NCI-H2196 treated with DMSO at 0.1 percent for 48 hours (cell line): ENCODE measurements around the gene LINC01488.

Experiments used
- DNase-seq: peaks from one replicate; lab custom pipeline; 2025; ENCODE audit not compliant: unreplicated experiment; lab: John Stamatoyannopoulos, UW

Gene LINC01488

DNA sequence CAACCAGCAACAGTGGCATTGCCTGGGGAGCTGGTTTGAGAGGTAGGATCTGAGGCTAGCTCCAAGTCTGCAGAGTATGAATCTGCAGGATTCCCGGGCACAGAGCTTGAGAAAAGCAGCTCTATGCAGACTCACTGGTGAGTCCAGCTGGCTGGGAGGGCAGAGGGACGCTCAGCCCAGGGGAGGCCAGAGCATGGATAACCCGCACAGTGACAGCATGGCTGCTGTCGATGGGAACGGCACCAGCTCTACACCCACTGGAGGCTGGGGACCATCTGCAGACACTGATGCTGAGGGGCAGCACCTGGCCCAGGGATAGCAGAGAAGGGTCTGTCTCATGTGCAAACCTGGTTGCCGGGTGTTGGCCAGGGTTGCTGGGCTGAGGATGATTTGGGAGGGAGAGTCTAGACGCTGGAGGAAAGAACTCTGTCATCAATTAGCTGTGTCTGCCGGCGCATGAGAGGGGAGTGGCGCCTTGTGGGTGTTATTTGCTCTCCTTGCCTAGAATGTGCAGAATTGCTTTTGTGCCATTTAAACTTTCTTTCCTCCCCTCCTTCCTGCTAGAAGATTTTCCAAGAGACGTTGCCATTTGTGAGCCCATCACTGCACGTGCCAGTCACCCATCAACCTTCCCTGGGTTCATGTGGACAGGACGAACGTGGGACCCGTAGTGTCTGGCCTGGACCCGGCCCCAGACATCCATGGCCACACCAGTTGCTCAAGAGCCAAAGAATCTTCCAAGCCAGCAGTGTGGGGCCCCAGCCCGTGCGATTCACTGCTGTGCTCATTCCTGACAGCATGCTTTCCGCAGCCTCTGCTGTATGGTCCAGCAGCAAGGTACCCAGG, 19.1 kb upstream of the LINC01488 start:
- no peak for DNase-seq

DNA sequence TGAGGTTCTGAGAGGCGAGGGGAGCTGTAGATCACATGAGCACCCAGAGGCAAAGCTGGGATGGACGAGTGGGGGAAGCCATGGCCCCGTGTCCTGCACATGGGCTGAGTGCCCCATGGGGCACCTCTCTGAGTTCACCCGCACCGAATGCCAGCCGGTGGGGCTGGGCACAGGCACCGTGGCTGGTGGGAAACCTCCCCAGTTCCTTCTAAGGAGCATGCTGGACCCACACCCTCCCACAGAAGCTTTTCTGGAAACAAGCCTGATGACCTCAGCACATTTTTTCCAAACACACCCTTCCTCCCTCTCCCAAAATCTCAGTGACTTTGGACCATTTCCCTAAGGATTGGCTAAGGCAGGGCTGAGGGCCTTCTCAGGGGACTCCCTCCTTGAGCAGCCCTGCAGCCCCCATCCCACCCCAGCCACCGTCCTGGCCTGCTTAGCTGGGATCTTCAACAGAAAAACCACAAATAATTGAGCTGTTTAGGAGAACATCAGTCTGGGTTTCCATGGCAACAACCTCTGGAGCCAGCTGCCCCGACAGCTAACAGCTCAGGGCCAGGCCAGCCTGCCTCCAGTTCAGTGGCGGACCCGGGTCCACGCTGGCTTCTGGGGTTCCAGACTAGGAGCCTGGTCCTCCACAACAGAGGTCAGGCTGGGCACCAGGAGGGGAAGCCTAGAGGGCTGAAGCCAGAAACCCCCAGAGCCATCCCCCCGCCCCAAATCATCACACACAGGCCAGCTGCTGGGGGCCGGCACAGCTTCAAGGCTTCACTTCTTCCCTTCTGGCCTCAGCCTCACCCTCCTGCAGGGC, 18.1 kb upstream of the LINC01488 start:
- DNase-seq, result no peak

DNA sequence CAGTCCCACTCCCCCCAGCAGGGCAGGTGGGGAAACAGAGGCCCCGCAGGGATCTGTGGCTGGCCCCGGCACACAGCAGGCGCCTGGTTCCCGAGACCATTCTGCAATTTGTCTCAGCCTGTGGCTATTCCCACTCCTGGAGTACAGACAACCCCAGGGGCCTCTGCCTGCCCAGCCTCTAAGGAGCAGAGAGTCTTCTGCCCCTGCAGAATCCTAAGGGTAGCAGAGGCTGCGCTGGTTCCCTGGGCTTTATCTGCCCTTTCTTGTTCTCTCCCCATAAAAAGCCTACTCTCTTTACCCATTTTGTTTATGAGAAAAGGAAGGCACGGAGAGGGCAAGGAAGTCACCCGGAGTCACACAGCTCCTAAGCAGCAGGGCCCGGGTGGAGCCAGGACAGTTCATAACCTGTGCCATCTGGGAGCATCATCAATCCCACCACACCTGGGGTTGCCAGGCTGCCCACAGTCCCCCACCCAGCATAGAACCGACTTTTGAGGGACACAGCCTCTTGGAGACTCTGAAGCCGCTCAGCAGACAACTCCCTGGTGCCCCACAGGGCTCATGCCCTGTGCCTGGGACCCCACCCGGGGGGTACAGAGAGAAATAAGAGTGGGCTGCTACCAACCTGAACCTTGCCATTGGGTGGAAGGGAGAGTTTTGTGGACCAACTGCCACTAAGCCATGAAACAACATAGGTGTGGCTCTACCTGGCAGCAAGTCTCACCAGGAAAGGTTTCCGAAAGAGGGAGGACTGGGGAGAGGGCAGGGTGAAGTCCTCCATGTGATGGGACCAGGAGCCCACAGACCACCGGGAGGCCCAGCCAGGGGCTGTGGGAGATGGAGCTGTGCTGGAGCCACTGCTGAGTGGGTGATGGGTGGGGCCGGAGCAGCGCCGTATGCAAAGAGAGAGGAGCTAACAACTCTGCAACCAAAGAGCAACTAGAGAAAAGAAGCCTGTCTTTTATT, 17.2 kb upstream of the LINC01488 start:
- no peak for DNase-seq

DNA sequence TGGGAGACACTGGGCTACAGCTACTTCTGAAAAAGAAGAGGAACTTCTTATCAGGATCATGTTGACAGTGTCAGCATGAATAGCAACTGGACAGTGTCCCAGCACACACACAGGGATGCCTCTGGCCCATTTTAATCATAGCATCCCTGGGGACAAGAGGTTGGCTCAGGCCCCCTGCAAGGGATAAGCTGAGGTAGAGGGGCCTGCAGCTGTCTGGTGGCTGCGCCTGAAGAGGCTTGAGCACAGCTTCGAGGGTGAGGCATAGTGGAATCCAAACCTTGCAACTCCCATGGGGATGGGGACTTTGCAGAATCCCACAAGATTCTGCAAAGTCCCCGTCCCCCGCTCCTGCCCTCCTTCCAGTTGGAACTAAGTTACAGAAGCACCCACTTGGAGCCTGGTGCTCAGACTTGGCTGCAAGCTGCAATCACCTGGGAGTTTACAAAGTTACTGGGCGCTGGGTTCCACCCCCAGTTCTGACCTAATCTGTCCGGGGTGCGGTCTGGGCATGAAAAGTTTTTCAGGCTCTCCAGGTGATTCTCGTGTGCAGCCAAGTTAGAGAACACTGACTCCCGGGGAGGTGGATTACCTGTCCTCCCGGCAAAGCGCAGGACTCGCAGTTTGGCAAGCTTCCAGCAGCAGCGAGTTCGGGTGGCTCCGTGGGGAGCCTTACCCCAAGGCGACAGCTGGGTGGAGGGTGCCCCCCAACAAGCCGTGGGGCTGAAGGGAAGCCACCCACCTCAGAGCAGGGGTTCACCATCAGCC, 16.0 kb upstream of the LINC01488 start:
- DNase-seq, result no peak

DNA sequence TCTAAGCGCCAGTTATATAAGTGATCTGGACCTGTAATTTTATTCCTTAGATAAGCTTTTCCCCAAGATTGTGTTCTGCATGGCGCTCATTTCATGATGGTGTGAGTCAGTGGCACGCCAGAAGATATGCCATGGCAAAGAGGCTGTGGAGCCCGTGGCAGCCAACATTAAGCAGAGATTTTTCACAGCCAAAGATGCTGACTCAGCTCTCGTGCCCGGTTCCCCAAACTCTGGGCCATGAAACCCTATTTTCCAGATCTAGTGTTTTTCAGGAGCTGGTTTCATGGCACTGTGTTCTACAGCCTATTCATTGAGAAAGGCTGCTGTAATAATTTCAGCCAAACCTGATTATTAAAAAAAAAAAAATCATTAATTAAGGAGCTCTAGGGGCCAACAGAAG, 15.4 kb upstream of the LINC01488 start:
- DNase-seq, result no peak

DNA sequence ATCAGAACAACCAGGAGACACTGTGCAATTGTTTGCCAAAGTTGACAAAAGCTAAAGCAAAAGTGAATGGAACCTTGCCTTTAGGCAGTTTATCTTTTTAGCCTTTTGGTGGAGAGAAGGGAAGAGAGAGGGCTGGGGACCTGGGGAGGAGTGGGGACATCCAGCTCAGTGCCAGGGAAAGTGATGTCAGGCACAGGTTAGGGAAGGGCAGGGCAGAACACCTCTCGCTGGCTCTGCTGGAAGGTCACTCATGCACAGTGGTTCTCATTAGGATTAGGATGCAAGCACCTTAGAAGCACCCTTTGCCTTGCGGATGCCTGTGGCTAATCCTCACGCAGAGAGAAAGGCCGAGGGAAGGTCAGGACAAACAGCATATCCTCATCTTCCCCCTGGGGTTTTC, 14.3 kb upstream of the LINC01488 start:
- DNase-seq, result no peak

DNA sequence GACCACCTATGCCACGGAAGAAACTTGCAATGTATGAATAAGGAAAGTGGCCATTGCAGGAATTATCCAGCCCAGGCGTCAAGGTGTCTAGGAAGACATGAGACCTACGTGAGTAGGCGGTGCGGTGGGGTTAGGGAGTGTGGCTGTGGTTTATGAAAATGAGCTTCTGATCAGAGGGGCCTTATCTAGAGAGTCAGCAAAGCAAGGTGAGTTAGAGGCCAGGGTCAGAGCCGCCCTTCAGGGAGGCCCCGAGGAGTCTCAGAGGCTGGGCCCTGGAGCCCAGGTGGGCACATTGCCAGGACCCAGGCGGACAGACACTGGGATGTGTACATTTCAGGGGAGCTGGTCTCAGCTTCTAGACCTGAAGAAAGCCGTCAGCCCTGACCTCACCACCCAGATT, 13.8 kb upstream of the LINC01488 start:
- no peak for DNase-seq

DNA sequence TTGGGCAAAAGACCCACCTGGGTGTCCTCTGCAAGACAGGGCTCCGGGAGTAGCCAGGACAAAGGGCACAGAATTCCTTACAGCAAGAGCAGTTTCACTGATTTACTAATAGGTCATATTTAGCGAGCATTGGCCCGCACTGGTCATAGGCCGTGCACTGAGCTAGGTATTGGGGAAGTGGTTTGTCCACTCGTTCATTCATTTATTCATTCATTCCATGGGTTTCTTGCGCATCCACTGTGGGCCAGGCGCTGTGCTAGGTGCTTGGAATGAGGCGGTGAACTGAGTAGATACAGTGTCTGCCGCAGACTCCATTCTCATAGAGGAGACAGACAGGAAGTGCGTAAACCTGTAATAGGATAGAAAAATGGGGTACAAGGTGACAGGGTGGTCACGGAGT, 13.2 kb upstream of the LINC01488 start:
- no peak for DNase-seq

DNA sequence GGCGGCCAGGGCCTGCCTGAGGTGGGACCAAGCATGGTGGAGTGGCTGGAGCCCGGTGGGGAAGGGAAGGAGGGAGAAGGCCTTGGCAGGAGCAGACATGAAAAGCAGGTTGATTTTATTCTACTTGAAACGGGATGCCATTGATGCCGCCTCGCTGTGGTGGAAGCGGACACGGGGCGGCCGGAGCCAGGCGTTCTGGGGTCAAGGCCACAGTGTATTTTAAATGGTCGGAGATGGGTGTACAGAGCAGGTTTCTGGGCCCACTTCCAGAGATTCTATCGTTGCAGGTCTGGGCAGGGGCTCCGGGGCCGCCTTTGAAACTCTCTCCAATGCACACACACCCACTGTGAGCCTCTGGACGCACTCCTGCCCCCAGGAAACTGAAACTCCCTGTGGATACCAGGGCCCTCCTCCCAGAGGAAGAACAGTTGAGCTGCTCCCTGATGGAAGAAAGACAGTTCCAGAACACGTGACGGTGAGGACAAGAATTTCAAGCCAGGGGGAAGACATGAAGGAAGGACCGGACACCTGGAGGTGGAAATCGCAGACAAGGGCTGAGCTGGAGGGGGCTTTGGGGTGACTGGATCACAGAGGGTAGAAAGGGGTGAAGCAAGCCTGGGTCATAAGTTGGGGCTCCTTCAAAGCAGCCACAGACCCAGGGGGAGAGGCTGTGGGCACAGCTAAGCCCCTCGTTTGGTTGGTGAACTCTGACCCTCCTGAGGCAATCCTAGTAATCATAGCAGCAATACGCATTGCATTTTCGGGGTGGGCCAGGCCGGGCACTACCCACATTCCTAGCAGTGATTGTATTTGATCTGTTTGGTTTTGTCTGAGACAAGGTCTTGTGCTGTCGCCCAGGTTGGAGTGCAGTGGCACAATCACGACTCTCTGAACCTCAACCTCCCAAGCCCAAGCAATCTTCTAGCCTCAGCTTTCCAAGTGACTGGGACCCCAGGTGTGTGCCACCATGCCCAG, 12.3 kb upstream of the LINC01488 start:
- DNase-seq, result no peak

DNA sequence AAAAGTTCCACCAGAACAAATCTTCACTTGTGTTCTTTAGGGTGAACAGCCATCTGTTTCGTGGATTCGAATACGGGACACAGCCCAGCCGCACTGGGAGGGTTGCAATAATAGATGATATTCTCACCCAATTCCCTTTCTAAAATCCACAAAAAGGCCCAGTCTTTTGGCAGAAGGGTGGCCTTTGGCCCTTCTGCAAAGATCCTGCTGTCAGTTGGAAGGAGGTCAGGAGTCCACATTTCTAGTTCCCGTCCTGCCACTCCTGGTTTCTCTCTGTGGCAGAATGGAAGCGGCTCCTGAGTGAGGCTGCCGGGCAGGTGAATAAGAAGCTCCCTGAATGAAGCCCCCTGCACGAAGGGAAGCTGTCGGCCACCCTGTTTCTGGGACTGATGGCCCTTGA, 11.2 kb upstream of the LINC01488 start:
- no peak for DNase-seq

DNA sequence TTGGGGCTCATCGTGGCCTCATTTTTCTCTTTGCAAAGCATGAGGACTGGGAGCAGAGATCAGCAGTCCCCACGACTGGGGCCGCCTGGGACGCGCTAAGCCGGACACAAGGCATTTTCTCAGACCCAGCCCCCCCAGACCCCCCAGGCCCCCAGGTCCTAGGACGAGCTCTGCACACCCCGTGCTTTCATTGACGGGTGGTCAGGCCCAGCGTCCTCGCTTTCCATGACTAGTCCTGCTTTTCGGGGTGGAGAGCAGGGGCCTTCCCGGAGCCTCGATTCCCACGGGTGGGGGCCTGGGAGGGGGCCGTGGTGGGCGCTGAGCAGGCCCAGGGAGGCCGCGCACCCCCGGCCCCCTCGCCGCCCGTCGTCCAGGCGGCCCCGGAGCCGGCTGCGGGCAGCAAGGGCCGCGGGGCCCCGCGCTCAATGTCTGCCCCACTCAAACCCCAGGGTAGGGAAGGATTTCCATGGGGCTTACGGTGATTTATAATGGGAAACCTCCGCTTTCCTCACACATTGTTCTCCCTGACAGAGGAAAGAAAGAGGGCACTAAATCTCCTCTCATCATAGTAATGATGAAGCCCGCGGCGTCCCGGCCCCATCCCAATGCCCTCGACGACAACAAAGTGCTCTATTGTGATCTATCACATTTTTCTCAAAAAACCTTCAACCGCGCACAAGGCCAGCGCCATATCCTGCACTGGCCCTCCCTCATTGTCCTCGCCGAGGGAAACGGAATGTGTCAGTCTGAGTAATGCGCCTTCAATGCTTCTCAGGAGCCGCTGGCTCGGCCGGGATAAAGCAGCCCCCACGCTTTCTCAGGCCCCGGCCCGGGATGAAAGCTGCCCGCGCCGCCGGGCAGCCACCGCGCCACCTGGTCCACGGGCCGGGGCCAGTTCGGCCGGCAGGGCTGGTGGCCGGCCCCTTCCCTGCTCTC, 10.4 kb upstream of the LINC01488 start:
- no peak for DNase-seq

DNA sequence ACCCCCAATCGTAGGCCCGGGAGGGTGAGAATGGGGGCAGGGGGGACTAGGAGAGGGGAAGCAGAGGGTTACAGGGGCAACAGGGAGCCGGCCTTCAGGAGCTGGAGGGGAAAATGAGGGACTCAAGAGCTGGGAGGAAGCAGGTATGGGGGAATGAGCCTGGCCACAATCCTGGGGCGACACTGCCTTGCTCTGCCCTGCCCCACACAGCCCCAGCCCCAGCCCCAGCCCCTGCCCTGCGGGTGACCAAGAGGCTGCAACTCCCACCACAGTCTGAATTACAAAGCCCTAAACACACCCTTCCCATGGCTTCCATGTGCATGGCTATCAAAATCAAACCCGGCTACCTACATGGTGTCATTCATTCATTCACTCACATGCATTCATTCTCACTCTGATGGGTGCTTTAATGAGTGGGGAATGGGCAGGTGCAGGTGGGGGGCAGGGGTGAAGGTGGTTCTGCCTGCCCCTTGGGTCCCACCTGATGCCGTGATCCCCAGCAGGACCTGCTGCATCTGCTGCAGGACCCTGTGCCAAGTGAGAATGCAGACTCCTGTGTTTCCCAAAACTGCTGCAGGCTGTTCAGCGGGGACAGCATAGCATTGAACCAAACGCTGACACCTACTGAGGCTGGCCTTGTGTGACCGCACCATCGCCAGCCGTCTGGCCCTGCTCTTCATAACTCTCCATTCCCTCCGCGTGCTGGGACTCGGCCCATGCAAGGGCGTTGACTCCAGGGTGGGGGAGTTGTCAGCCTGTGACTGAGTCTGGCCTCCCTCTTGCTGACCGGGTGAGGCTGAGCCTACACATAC, 9.5 kb upstream of the LINC01488 start:
- DNase-seq, result no peak

DNA sequence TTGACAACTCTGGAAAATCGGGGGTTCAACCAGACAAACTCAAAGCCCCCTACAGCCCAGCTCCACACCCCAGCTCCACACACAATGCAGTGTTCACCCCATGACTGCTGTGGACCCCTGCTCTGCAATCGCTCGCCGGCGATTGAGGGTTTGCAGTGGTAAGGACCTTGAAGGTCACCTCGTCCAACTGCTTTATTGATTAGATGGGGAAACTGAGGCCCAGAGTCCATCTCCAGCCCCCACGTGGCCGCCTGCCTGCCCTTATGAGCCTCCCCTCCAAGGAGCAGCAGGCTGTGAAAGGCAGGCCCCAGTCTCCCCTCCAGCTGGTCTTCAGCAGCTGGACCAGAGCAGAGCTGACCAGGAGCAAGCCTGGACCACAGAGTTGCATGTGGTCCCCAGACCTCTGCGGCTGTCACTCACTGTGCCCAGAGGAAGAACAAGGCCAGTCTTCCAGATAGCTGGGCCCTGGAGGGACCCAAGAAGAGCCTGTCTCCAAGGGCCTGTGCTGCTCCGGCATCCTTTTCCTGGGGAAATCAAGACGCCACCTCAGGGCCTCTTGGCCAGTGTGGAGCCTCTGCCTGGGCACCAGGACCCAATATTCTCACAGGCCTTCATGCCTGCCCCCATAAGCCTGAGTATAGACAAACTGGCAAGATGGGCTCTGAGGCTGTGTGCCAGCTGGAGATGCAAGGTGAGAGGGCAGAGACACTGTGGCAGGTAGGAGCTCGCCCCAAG, 8.8 kb upstream of the LINC01488 start:
- DNase-seq, result no peak

DNA sequence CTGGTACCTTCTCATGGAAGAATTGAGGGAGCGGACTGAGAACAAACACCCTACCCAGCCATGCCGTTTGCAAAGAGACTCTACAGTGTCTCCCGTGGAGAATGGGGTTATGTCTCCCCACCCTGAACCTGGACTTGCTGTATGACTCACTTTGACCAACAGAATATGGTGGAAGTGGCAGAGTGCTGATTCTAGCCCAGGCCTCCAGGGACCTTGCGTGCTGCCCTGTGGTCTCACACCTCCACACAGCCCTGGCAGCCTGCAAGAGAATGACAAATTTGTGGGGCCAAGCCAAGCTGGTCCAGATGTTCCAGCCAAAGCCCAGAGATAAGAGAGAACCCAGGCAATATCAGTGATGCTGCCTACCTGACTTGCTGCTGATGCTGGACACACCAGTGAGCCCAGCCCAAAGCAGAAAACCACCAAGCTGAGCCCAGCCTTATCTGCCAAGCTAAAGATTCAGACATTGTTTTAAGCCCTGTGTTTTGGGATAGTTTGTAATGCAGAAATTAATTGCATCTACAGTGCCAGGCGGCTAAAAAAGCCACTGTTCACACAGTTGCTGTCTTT, 8.1 kb upstream of the LINC01488 start:
- DNase-seq, result no peak

DNA sequence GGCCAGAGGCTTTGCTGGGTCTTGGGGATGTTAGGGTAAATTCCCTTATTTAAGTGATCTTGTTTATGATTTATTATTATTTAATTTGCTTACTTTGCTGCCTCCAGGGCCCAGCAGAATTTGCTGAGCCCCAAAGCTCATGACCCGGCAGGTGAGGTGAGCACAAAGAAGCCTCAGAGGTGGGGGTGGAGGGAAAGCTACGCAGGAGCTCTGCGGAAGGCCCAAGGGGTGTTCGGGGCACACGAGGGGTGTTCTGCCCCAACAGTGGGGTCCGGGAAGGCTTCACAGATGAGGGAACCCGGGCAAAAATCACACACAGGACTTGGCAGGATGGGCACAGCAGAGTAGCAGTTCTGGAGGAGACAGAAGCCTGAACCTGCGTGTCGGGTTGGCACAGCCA, 6.7 kb upstream of the LINC01488 start:
- DNase-seq, result no peak

DNA sequence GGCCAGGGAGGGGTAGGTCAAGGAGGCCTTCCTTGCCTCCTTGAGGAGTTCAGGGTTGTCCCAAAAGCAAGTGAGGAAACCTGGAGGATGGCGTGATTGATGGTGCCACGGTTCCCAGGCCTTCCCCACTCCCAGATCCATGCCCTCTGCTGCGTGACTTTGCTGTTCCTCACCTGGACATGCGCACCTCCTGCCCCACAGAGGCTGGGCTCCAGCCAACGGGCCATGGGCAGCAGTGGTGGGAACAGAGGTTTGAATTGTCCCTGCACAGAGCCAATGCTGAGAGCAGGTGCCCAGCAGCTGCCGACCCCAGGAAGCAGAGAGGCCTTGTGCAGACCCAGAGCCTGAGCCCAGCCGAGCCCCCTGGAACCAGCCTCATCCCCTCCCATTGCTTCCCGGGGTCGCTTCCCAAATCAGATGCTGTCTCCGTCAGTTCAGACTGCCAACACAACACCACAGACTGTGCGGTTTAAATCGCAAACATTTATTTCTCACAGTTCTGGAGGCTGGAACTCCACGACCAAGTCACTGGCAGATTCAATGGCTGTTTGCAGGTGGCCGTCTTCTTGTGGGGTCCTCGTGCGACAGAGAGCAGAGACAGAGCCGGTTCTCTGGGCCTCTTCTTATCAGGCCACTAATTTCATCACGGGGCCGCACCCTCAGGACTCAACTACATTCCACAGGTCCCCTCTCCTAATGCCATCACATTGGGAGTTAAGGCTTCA, 6.2 kb upstream of the LINC01488 start:
- DNase-seq, result no peak
